ENCODE data around the gene MBLAC2.

MBLAC2 gene

GRCh38 chr5:90479611-90480385 lies 5.2 kb upstream of the MBLAC2 start:
- no peak for DNase-seq (ENCODE audit: extremely low read depth, low read depth)
- no peak for TF ChIP-seq CTCF (IDR thresholded peaks at IDR 0.05; ENCODE audit: low read depth, low read length)

DNA sequence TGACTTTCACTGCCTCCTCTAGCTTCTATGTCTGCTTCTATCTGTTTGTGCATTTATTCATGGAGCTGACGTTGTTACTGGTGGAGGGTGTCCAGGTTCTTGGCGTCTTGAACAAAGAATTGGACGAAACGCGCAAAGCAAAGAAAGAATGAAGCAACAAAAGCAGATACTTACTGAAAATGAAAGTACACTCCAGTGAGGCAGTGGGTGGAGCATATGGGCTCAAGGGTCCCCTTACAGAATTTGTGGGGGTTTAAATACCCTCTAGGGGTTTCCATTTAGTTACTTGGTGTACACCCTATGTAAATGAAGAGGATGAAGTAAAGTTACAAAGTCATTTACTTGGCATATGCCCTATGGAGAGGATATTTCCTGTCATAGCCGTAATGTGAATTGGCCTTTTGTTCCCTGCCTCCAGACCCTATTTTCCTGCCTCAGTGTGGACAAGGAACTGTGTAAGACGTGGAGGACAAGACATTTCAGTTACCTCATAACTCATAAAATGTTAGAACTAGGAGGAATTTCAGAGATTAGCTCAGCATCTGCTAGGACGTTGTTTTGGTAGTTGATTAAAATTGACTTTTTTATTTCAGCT lies 3.1 kb upstream of the MBLAC2 start:
- no peak for TF ChIP-seq CTCF (IDR thresholded peaks at IDR 0.05; ENCODE audit: low read depth, low read length)
- no peak for DNase-seq (ENCODE audit: extremely low read depth, low read depth)

GRCh38 chr5:90477073-90477472 lies 2.5 kb upstream of the MBLAC2 start:
- no peak for TF ChIP-seq CTCF (IDR thresholded peaks at IDR 0.05; ENCODE audit: low read depth, low read length)
- no peak for DNase-seq (ENCODE audit: extremely low read depth, low read depth)

DNA sequence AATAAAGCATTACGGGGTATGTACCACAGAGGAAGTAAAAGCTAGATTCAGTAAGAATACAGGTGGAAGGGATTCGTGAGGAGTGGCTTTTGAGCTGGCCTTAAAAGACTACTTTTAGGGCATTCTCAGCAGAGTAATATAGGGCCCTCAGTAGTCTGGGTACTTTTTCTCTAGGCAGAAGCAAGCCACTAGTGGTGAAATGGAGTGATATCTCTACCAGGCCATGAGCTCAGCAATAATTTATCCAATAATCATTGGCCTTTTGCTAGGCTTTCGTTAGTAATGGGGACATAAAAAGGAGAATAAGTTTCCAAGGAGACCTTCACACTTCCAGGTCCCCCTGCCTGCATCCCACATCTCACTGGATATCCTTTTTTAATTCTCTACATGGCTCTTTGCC lies 1.8 kb upstream of the MBLAC2 start:
- no peak for DNase-seq (ENCODE audit: extremely low read depth, low read depth)
- TF ChIP-seq CTCF (IDR thresholded peaks at IDR 0.05; ENCODE audit: low read depth, low read length): no peak

DNA sequence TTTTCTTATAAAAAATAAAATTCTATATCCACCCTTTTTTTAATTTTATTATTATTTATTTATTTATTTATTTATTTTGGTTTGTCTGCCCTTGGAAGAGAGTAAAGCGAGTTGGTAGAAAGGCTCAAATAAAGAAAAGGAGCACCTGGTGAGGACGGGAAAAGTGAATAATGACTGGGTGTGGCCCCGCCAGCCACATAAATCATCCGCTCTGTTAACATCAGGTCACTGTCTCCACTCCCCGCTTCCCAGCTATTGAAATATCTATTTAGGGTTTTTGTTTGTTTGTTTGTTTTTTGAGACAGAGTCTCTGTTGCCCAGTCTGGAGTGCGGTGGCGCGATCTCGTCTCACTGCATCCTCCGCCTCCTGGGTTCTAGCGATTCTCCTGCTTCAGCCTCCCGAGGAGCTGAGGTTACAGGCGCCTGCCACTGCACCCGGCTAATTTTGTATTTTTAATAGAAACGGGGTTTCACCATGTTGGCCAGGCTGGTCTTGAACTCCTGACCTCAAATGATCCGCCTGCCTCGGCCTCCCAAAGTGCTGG lies 937 bp upstream of the MBLAC2 start:
- TF ChIP-seq CTCF (IDR thresholded peaks at IDR 0.05; ENCODE audit: low read depth, low read length): no peak
- no peak for DNase-seq (ENCODE audit: extremely low read depth, low read depth)

GRCh38 chr5:90473396-90474234 lies 956 bp downstream of the MBLAC2 start:
- DNase-seq (ENCODE audit: extremely low read depth, low read depth): peak; percentile 4
- no peak for TF ChIP-seq CTCF (IDR thresholded peaks at IDR 0.05; ENCODE audit: low read depth, low read length)

Data from AG09319 (cell line).